HEK293T (cell line): ENCODE results near the gene SEMA3G.

Source experiments
- CTCF ChIA-PET: fragments of 350-600 bp; formaldehyde crosslinking; extraction: SDS; loops from one replicate; lab custom pipeline; 2021; ENCODE audit warnings: antibody characterized with exemption, inconsistent platforms; lab: Yijun Ruan, JAX
- POLR2A ChIA-PET: fragments of 350-600 bp; formaldehyde crosslinking; extraction: SDS; loops from one replicate; lab custom pipeline; 2020; ENCODE audit warnings: antibody characterized with exemption, inconsistent platforms; lab: Yijun Ruan, JAX
- DNase-seq: peaks from one replicate; pipeline ENCODE4 v3.0.0; 2012; ENCODE audit warnings: mixed read lengths; ENCODE audit errors: extremely low spot score
- ARNT ChIP-seq: fragments of 450-650 bp; IDR thresholded peaks from 2 replicates; pipeline ENCODE4 v1.6.1; 2017; ENCODE audit warnings: mild to moderate bottlenecking
- BHLHE40 ChIP-seq: fragments of 450-650 bp; IDR thresholded peaks from 2 replicates; pipeline ENCODE4 v1.6.1; 2016; ENCODE audit warnings: mild to moderate bottlenecking, moderate library complexity, borderline replicate concordance
- CTBP1 ChIP-seq: fragments of 450-650 bp; IDR thresholded peaks from 2 replicates; pipeline ENCODE4 v1.6.1; 2016; ENCODE audit warnings: borderline replicate concordance
- ELF4 ChIP-seq: fragments of 450-650 bp; IDR thresholded peaks from 2 replicates; pipeline ENCODE4 v1.6.1; 2017; ENCODE audit warnings: antibody characterized with exemption
- FOXA1 ChIP-seq: fragments of 450-650 bp; IDR thresholded peaks from 2 replicates; pipeline ENCODE4 v1.6.1; 2016; ENCODE audit warnings: mild to moderate bottlenecking
- FOXK2 ChIP-seq: fragments of 450-650 bp; IDR thresholded peaks from 2 replicates; pipeline ENCODE4 v1.6.1; 2016; ENCODE audit warnings: mild to moderate bottlenecking
- FOXM1 ChIP-seq: fragments of 450-650 bp; IDR thresholded peaks from 2 replicates; pipeline ENCODE4 v1.6.1; 2017; ENCODE audit warnings: mild to moderate bottlenecking, borderline replicate concordance
- HDGF ChIP-seq: fragments of 450-650 bp; IDR thresholded peaks from 2 replicates; pipeline ENCODE4 v1.6.1; 2017; ENCODE audit warnings: antibody characterized with exemption, borderline replicate concordance
- L3MBTL2 ChIP-seq: fragments of 450-650 bp; conservative IDR thresholded peaks from 2 replicates; pipeline ENCODE4 v1.6.1; 2016; ENCODE audit warnings: mild to moderate bottlenecking
- LEF1 ChIP-seq: fragments of 450-650 bp; IDR thresholded peaks from 2 replicates; pipeline ENCODE4 v1.6.1; 2017; ENCODE audit warnings: mild to moderate bottlenecking, borderline replicate concordance
- NFRKB ChIP-seq: fragments of 450-650 bp; IDR thresholded peaks from 2 replicates; pipeline ENCODE4 v1.6.1; 2016; ENCODE audit warnings: mild to moderate bottlenecking, moderate library complexity
- PKNOX1 ChIP-seq: fragments of 450-650 bp; IDR thresholded peaks from 2 replicates; pipeline ENCODE4 v1.6.1; 2016
- SP1 ChIP-seq: fragments of 450-650 bp; IDR thresholded peaks from 2 replicates; pipeline ENCODE4 v1.6.1; 2017
- SUZ12 ChIP-seq: fragments of 450-650 bp; IDR thresholded peaks from 2 replicates; pipeline ENCODE4 v1.6.1; 2016; ENCODE audit warnings: mild to moderate bottlenecking
- TARDBP ChIP-seq: fragments of 450-650 bp; IDR thresholded peaks from 2 replicates; pipeline ENCODE4 v1.6.1; 2016
- ZNF384 ChIP-seq: fragments of 450-650 bp; IDR thresholded peaks from 2 replicates; pipeline ENCODE4 v1.6.1; 2016

Gene SEMA3G

GRCh38 chr3:52402706-52403270, 42.1 kb downstream of the SEMA3G start:
- ChIA-PET CTCF (no interaction called here), POLR2A (no interaction called here)
- TF ChIP-seq FOXK2 (no peak), TARDBP (no peak), SUZ12 (no peak), CTBP1 (no peak), L3MBTL2 (no peak), HDGF (no peak), NFRKB (no peak), ELF4 (no peak), SP1 (no peak)
- DNase-seq: no peak

- ChIA-PET POLR2A (no interaction called here), CTCF (no interaction called here)
- TF ChIP-seq ELF4: no peak
- TF ChIP-seq NFRKB: no peak
- no peak for TF ChIP-seq SP1
- no peak for TF ChIP-seq TARDBP
- DNase-seq: no peak
Observed at GRCh38 chr3:52402101-52402521, 42.8 kb downstream of the SEMA3G start.

DNA sequence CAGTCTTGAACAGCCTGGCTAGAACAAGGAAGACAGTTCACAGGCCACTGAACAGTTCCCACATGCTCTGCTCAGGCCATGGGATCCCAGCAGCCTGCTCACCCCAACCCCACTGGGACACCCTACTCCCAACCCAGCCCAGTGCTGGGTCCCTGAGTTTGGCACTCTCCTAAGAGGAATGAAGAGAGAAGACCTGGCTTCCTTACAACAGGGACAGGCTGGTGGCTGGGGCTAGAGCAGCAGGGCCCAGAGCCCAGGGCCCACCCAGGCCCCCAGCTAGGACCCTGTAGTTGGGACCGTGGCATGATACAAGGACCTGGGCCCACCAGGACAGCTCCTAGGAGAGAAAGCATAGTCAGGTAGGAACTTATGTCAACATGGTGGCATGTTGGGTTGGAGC, 43.4 kb downstream of the SEMA3G start:
- POLR2A ChIA-PET: no interaction called here
- no peak for DNase-seq
- CTCF ChIA-PET: no interaction called here

GRCh38 chr3:52401021-52401420, 43.9 kb downstream of the SEMA3G start:
- ChIA-PET CTCF (no interaction called here), POLR2A (no interaction called here)
- DNase-seq: no peak
- TF ChIP-seq NFRKB (no peak), PKNOX1 (no peak), CTBP1 (no peak), ELF4 (no peak), FOXK2 (no peak), HDGF (no peak), TARDBP (no peak), LEF1 (no peak), L3MBTL2 (no peak), BHLHE40 (no peak), SUZ12 (no peak), ZNF384 (no peak), SP1 (no peak), FOXM1 (no peak), ARNT (no peak), FOXA1 (no peak)

More for the DNA sequence above, 43.4 kb downstream of the SEMA3G start:
- no peak for TF ChIP-seq LEF1
- TF ChIP-seq FOXM1: no peak
- TF ChIP-seq FOXA1: no peak
- TF ChIP-seq ELF4: no peak
- no peak for TF ChIP-seq ZNF384

DNA sequence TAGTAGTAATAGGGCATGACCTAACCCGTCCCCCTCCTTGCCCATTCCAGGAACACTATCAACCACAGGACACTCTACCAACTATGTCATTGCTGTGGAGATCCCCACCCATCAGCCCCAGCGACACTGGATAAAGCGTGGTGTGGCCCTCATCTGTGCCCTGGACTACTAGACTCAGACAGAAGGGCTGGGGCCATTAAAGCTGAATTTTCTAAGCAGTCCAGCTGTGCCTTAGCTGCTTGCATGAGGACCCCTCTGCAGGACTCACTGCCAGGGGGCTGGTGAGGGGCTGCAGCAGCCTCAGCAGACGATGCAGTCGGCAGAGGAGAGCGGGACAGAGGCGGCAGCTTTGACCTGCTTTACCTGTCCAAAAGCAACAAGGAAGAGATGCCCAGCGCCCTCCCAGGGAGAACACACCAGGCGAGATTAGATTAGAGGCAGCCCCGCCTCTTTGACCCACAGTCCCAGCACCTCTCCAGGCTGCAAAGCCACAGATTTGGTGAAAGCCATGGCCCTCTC, 44.6 kb downstream of the SEMA3G start:
- ChIA-PET CTCF (no interaction called here), POLR2A (interaction anchor here (0.7 kb wide), 1 partner anchor 9 kb away, joined by 3 read pairs; no protein-coding TSS in a partner anchor)
- no peak for DNase-seq
- TF ChIP-seq BHLHE40 (no peak), SUZ12 (no peak), ELF4 (no peak), HDGF (no peak), FOXM1 (no peak), FOXK2 (no peak), L3MBTL2 (no peak), FOXA1 (no peak), SP1 (no peak), TARDBP (no peak), CTBP1 (no peak), ARNT (no peak), NFRKB (no peak), LEF1 (no peak), ZNF384 (no peak), PKNOX1 (no peak)

DNA sequence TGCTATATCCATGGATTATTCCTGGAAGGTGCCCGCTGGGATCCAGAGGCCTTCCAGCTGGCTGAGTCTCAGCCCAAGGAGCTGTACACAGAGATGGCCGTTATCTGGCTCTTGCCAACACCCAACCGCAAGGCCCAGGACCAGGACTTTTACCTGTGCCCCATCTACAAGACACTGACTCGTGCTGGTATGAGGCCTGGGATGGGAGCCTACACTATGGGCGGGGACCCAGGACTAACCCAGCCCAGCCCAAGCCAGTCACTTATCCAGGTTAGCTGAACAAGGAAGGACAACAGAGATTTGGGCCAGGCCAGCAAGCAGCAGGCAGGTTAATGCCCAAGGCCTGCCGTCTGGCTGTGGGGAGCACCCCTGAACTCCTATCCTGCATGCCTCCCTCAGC, 45.3 kb downstream of the SEMA3G start:
- POLR2A ChIA-PET: interaction anchor here (0.9 kb wide), 1 partner anchor 11 kb away, joined by 3 read pairs; no protein-coding TSS in a partner anchor
- CTCF ChIA-PET: interaction anchor here (1.5 kb wide), 1 partner anchor 15 kb away, joined by 4 read pairs; no protein-coding TSS in a partner anchor
- no peak for DNase-seq
- no peak for TF ChIP-seq LEF1
- TF ChIP-seq ZNF384: no peak
- no peak for TF ChIP-seq HDGF
- TF ChIP-seq TARDBP: no peak
- no peak for TF ChIP-seq SUZ12
- no peak for TF ChIP-seq NFRKB
- TF ChIP-seq ELF4: no peak
- no peak for TF ChIP-seq BHLHE40
- TF ChIP-seq FOXA1: no peak
- no peak for TF ChIP-seq L3MBTL2
- TF ChIP-seq ARNT: no peak
- TF ChIP-seq SP1: no peak
